HepG2 (cell line): ENCODE measurements around the gene CAPS. TPM values are rescaled to one million over a fixed set of nuclear protein-coding genes. Genes with fewer than 3 reads are reported as not detected.

Source experiments
- AKAP8 ChIP-seq: sonication (generic); formaldehyde crosslinking; IDR thresholded peaks from 2 replicates; pipeline ENCODE4 v1.5.1; 2020; ENCODE audit warnings: mild to moderate bottlenecking, missing genetic modification reagents
- BORCS8-MEF2B ChIP-seq: sonication (generic); formaldehyde crosslinking; IDR thresholded peaks from 2 replicates; pipeline ENCODE4 v1.8.0; 2022; ENCODE audit warnings: mild to moderate bottlenecking, missing genetic modification reagents
- HHEX ChIP-seq: IDR thresholded peaks from 2 replicates; pipeline ENCODE4 v1.6.1; 2016; ENCODE audit warnings: control low read depth
- NFE2 ChIP-seq: sonication (generic); formaldehyde crosslinking; IDR thresholded peaks from 2 replicates; pipeline ENCODE4 v1.4.0; 2020; ENCODE audit warnings: missing genetic modification reagents
- NR2F6 ChIP-seq, 2 experiments: IDR thresholded peaks; 2 replicates each; pipeline ENCODE4 v1.6.1; 2016; ENCODE audit warnings: antibody characterized with exemption in 1 of 2, mild to moderate bottlenecking in 1 of 2
- YEATS4 ChIP-seq: sonication (generic); formaldehyde crosslinking; IDR thresholded peaks from 2 replicates; pipeline ENCODE4 v1.4.0; 2020; ENCODE audit warnings: missing genetic modification reagents, borderline replicate concordance
- ZFP36 ChIP-seq: fragments of 150-350 bp; IDR thresholded peaks from 2 replicates; pipeline ENCODE4 v1.6.1; 2018; ENCODE audit warnings: borderline replicate concordance, low read length, low read depth; ENCODE audit not compliant: partially characterized antibody
- ZNF430 ChIP-seq: sonication (generic); formaldehyde crosslinking; IDR thresholded peaks from 2 replicates; pipeline ENCODE4 v1.9.0; 2021; ENCODE audit warnings: mild to moderate bottlenecking, missing genetic modification reagents
- ZNF550 ChIP-seq: sonication (generic); formaldehyde crosslinking; IDR thresholded peaks from 2 replicates; pipeline ENCODE4 v1.4.0; 2020; ENCODE audit warnings: mild to moderate bottlenecking, missing genetic modification reagents, borderline replicate concordance
- ZNF563 ChIP-seq: sonication (generic); formaldehyde crosslinking; IDR thresholded peaks from 2 replicates; pipeline ENCODE4 v1.8.0; 2022; ENCODE audit warnings: mild to moderate bottlenecking, moderate library complexity, missing genetic modification reagents
- ZNF672 ChIP-seq: sonication (generic); formaldehyde crosslinking; IDR thresholded peaks from 2 replicates; pipeline ENCODE4 v1.8.1; 2022; ENCODE audit warnings: missing genetic modification reagents
- polyA plus RNA-seq, 8 experiments: library from polyadenylated mRNA; depleted of rRNA in 3 of 8; stranded (reverse) in 7 of 8; unstranded in 1 of 8; fragments of >200 nt; fragmentation: Illumina TruSeq in 4 of 8; extraction: Trizol in 4 of 8; gene quantifications; 2 replicates each; pipeline versions ENCODE4 v1.2.1 to v1.2.3, GENCODE V29; 2011 to 2016; ENCODE audit warnings: low read depth in 4 of 8, missing spikeins in 1 of 8, mixed read lengths in 1 of 8; ENCODE audit not compliant: insufficient read depth in 1 of 8
- total RNA-seq, 5 experiments: library from RNA; depleted of rRNA; stranded (reverse); fragments of >200 nt; fragmentation: Illumina TruSeq; extraction: Trizol; gene quantifications; 2 replicates each; pipeline ENCODE4 v1.2.3, GENCODE V29; 2016; ENCODE audit warnings: low read depth in 1 of 5
- TF ChIP-seq, protein P1 (sequence below): sonication (generic); formaldehyde crosslinking; IDR thresholded peaks from 2 replicates; pipeline ENCODE4 v1.8.0; 2023; ENCODE audit warnings: mild to moderate bottlenecking, missing genetic modification reagents
- TF ChIP-seq, protein P2 (sequence below): sonication (generic); formaldehyde crosslinking; IDR thresholded peaks from 2 replicates; pipeline ENCODE4 v1.4.0; 2020; ENCODE audit warnings: missing genetic modification reagents, mild to moderate bottlenecking, borderline replicate concordance
- TF ChIP-seq, protein P3 (sequence below): sonication (generic); formaldehyde crosslinking; IDR thresholded peaks from 2 replicates; pipeline ENCODE4 v1.5.0; 2020; ENCODE audit warnings: mild to moderate bottlenecking, missing genetic modification reagents
- TF ChIP-seq, protein P4 (sequence below): IDR thresholded peaks from 2 replicates; pipeline ENCODE4 v1.6.1; 2016; ENCODE audit warnings: low read depth
- TF ChIP-seq, protein P5 (sequence below): sonication (generic); formaldehyde crosslinking; IDR thresholded peaks from 2 replicates; pipeline ENCODE4 v1.5.0; 2020; ENCODE audit warnings: missing genetic modification reagents
- TF ChIP-seq, protein P6 (sequence below): sonication (generic); formaldehyde crosslinking; IDR thresholded peaks from 2 replicates; pipeline ENCODE4 v1.8.0; 2022; ENCODE audit warnings: missing genetic modification reagents, low read depth, mild to moderate bottlenecking, borderline replicate concordance

The CAPS gene
- total and polyA plus RNA-seq, 2 of the 13 experiments (the other 11 are each of a cell fraction or from before 2014, with no cell fraction given): 3.1 TPM

DNA sequence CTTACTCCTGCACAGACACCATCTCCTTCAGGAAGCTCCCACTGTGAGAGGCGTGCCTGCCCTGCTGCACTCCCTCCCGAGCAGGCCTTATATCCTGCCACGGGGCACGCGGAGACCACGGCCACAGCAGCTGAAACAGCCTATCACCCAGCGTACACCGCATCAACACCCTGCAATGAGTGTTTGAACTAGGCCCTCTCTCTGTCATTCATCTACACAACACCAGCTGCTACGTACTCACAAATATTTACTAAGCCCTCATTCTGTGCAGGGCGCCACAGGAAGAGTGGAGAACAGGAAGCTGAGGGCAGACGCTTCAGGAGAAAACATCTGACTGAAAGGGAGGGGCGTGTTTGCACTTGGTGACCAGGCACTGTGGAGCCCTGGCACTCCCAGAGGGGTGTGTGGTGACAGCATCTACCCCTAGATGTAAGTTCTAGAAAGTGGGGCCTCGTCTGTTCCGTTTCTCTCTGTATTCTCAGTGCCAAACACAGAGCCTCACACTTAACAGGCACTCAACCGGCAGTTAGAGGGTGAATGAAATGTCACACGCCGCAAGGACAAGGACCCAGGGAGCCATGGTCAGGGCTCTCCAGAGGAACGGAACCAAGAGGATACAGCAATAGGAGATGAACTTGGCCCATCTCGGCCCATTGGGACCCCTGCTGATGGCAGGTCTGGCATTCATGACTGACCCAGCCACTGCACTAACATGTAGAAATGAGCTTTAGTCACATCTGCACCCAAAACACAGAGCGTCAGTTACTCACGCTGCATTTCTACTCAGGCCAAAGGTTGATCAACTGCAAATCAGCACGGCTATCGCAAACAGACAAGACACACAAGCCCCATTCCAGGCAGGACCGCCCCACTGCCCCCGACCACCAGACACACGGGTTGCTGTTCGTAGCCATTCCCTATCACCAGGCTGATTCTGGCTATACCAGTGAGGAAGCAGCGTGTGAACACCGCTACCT is 48.2 kb downstream of the CAPS start (continued):
- TF ChIP-seq, protein P1, sequence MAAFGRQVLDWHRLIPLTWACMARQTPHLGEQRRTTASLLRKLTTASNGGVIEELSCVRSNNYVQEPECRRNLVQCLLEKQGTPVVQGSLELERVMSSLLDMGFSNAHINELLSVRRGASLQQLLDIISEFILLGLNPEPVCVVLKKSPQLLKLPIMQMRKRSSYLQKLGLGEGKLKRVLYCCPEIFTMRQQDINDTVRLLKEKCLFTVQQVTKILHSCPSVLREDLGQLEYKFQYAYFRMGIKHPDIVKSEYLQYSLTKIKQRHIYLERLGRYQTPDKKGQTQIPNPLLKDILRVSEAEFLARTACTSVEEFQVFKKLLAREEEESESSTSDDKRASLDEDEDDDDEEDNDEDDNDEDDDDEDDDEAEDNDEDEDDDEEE: no peak
- TF ChIP-seq, protein P2, sequence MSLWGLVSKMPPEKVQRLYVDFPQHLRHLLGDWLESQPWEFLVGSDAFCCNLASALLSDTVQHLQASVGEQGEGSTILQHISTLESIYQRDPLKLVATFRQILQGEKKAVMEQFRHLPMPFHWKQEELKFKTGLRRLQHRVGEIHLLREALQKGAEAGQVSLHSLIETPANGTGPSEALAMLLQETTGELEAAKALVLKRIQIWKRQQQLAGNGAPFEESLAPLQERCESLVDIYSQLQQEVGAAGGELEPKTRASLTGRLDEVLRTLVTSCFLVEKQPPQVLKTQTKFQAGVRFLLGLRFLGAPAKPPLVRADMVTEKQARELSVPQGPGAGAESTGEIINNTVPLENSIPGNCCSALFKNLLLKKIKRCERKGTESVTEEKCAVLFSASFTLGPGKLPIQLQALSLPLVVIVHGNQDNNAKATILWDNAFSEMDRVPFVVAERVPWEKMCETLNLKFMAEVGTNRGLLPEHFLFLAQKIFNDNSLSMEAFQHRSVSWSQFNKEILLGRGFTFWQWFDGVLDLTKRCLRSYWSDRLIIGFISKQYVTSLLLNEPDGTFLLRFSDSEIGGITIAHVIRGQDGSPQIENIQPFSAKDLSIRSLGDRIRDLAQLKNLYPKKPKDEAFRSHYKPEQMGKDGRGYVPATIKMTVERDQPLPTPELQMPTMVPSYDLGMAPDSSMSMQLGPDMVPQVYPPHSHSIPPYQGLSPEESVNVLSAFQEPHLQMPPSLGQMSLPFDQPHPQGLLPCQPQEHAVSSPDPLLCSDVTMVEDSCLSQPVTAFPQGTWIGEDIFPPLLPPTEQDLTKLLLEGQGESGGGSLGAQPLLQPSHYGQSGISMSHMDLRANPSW (CRISPR knock-in tag): peak; percentile 91; the same call in 1 of the 2 replicates
- TF ChIP-seq YEATS4 (CRISPR knock-in tag) (peak; percentile 60; the same call in 1 of the 2 replicates), HHEX (CRISPR knock-in tag) (peak; percentile 83; the same call in 1 of the 2 replicates), ZFP36 (no peak), NFE2 (CRISPR knock-in tag) (no peak), AKAP8 (CRISPR knock-in tag) (peak; percentile 96), ZNF550 (CRISPR knock-in tag) (0 out of 2 replicates have a peak, but pooled peaks have one; percentile 41), ZNF430 (peak; percentile 97; the same call in 1 of the 2 replicates), BORCS8-MEF2B (peak; percentile 87), ZNF672 (CRISPR knock-in tag) (no peak), ZNF563 (CRISPR knock-in tag) (no peak), NR2F6 (IDR thresholded peaks at IDR 0.05) (peak; percentile 74), NR2F6 (CRISPR knock-in tag; IDR thresholded peaks at IDR 0.05) (peak; percentile 85)
- TF ChIP-seq, protein P3, sequence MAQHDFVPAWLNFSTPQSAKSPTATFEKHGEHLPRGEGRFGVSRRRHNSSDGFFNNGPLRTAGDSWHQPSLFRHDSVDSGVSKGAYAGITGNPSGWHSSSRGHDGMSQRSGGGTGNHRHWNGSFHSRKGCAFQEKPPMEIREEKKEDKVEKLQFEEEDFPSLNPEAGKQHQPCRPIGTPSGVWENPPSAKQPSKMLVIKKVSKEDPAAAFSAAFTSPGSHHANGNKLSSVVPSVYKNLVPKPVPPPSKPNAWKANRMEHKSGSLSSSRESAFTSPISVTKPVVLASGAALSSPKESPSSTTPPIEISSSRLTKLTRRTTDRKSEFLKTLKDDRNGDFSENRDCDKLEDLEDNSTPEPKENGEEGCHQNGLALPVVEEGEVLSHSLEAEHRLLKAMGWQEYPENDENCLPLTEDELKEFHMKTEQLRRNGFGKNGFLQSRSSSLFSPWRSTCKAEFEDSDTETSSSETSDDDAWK: no peak
- TF ChIP-seq, protein P4, sequence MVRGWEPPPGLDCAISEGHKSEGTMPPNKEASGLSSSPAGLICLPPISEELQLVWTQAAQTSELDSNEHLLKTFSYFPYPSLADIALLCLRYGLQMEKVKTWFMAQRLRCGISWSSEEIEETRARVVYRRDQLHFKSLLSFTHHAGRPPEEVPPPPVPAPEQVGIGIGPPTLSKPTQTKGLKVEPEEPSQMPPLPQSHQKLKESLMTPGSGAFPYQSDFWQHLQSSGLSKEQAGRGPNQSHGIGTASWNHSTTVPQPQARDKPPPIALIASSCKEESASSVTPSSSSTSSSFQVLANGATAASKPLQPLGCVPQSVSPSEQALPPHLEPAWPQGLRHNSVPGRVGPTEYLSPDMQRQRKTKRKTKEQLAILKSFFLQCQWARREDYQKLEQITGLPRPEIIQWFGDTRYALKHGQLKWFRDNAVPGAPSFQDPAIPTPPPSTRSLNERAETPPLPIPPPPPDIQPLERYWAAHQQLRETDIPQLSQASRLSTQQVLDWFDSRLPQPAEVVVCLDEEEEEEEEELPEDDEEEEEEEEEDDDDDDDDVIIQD (CRISPR knock-in tag): peak; percentile 41; the same call in 1 of the 2 replicates
- TF ChIP-seq, protein P5, sequence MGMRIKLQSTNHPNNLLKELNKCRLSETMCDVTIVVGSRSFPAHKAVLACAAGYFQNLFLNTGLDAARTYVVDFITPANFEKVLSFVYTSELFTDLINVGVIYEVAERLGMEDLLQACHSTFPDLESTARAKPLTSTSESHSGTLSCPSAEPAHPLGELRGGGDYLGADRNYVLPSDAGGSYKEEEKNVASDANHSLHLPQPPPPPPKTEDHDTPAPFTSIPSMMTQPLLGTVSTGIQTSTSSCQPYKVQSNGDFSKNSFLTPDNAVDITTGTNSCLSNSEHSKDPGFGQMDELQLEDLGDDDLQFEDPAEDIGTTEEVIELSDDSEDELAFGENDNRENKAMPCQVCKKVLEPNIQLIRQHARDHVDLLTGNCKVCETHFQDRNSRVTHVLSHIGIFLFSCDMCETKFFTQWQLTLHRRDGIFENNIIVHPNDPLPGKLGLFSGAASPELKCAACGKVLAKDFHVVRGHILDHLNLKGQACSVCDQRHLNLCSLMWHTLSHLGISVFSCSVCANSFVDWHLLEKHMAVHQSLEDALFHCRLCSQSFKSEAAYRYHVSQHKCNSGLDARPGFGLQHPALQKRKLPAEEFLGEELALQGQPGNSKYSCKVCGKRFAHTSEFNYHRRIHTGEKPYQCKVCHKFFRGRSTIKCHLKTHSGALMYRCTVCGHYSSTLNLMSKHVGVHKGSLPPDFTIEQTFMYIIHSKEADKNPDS (CRISPR knock-in tag): peak; percentile 92
- TF ChIP-seq, protein P6, sequence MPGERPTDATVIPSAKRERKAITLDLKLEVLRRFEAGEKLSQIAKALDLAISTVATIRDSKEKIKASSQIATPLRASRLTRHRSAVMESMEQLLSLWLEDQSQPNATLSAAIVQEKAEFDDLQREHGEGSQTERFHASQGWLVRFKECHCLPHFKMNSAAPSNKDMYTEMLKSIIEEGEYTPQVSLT: no peak
